Naive thymus-derived CD8-positive, alpha-beta T cell (primary cell): ENCODE data around the gene ATP2C1. TPM values are rescaled to one million over a fixed set of nuclear protein-coding genes. Genes with fewer than 3 reads are reported as not detected.
"Not testable (repeated sequence)": the region's sequence is repeated elsewhere in the genome, so short reads cannot be mapped to it uniquely, and the experiment has no call there.

Experiments
- ATAC-seq, 2 donors: fragments of 150-1000 bp; cut with Tn5 transposase in 1 of 2; sonication (Bioruptor Pico), chemical (Tn5 transposase) in 1 of 2; 1 replicate in 1 of 2; 2 replicates in 1 of 2; pipeline ENCODE4 v1.10.0; 2021; ENCODE audit warnings: mild to moderate bottlenecking in 2 of 2, moderate library complexity in 2 of 2
- POLR2A ChIA-PET: fragments of 350-600 bp; sonication (Branson Sonifier 250); formaldehyde crosslinking; loops from one replicate; lab custom pipeline; 2021; ENCODE audit warnings: antibody characterized with exemption; lab: Charles Lee
- DNase-seq, 10 donors: peaks; one replicate each; pipeline versions ENCODE4 v3.0.0 to v3.0.0-alpha.2; 2020 to 2022
- H3K27ac Mint-ChIP-seq, 10 donors: one replicate each; pipeline ENCODE4 v1.8.0; 2020 to 2022; ENCODE audit warnings: mild to moderate bottlenecking in 10 of 10, mixed read lengths in 10 of 10, moderate library complexity in 4 of 10, inconsistent platforms in 1 of 10
- H3K27me3 Mint-ChIP-seq, 5 donors: one replicate each; pipeline ENCODE4 v1.8.0; 2021 to 2022; ENCODE audit warnings: mixed read lengths in 5 of 5
- H3K36me3 Mint-ChIP-seq, 3 donors: one replicate each; pipeline ENCODE4 v1.8.0; 2020 to 2022; ENCODE audit warnings: mixed read lengths in 3 of 3, mild to moderate bottlenecking in 2 of 3, inconsistent platforms in 1 of 3
- H3K4me1 Mint-ChIP-seq, 4 donors: one replicate each; pipeline ENCODE4 v1.8.0; 2021 to 2022; ENCODE audit warnings: mixed read lengths in 4 of 4
- H3K4me3 Mint-ChIP-seq, 10 donors: one replicate each; pipeline ENCODE4 v1.8.0; 2020 to 2022; ENCODE audit warnings: mild to moderate bottlenecking in 10 of 10, mixed read lengths in 10 of 10, moderate library complexity in 6 of 10, inconsistent platforms in 1 of 10
- H3K9me3 Mint-ChIP-seq, 9 donors: one replicate each; pipeline ENCODE4 v1.8.0; 2020 to 2022; ENCODE audit warnings: mixed read lengths in 9 of 9, mild to moderate bottlenecking in 3 of 9, inconsistent platforms in 1 of 9, moderate library complexity in 1 of 9
- polyA plus RNA-seq, 3 donors: library from polyadenylated mRNA; unstranded; fragments of 300-500 nt; fragmentation: Illumina TruSeq; gene quantifications; one replicate each; pipeline ENCODE4 v1.2.3, GENCODE V29; 2021
- total RNA-seq, 8 experiments: library from RNA in 2 of 8; stranded (reverse) in 2 of 8; gene quantifications; one replicate each; pipeline ENCODE4 v1.2.3 and lab custom pipeline; 2021 to 2026

ATP2C1 gene
- total and polyA plus RNA-seq, 5 experiments from 2014 or later = 5.3 to 48.0 (median 9.0) TPM

DNA sequence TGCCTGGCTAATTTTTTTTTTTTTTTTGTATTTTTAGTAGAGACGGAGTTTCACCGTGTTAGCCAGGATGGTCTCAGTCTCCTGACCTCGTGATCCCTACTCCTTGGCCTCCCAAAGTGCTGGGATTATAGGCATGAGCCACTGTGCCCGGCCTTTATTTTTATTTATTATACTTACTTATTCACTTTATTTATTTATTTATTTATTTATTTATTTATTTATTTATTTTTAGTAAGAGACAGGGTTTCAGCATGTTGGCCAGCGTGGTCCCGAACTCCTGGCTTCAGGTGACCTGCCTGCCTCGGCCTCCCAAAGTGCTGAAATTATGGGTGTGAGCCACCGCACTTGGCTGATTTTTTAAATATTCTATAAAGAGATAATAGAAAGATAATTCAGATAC, 31.8 kb upstream of the ATP2C1 start:
- H3K27ac Mint-ChIP-seq, DNase-seq, H3K36me3 Mint-ChIP-seq, ATAC-seq, H3K4me1 Mint-ChIP-seq, POLR2A ChIA-PET, H3K4me3 Mint-ChIP-seq, H3K9me3 Mint-ChIP-seq: not testable (repeated sequence)
- H3K27me3 Mint-ChIP-seq = peaks cover 5 to 23% (median 10%) of the 10 kb centered on the region in 5 donors

DNA sequence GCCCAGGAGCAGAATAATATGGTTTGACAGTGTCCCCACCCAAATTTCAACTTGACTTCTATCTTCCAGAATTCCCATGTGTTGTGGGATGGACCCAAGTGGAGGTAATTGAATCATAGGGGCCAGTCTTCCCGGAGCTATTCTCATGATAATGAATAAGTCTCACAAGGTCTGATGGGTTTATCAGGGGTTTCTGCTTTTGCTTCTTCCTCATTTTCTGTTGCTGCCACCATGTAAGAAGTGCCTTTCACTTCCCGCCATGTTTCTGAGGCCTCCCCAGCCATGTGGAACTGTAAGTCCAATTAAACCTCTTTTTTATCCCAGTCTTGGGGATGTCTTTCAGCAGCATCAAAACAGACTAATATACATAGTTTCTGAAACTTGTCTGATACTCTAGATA, 28.4 kb upstream of the ATP2C1 start:
- H3K27me3 Mint-ChIP-seq = peaks cover 0 to 9% (median 2%) of the 10 kb centered on the region in 5 donors
- ATAC-seq (no peak), DNase-seq (no peak)
- no peak overlapping the region for H3K4me3 Mint-ChIP-seq
- H3K27ac Mint-ChIP-seq = no peak overlapping the region
- peaks cover 0 to 5% (median 0%) of the 10 kb centered on the region in 9 donors for H3K9me3 Mint-ChIP-seq
- POLR2A ChIA-PET = no interaction called here
- no peaks in the 10 kb centered on the region for H3K36me3 Mint-ChIP-seq
- H3K4me1 Mint-ChIP-seq = no peaks in the 10 kb centered on the region

DNA sequence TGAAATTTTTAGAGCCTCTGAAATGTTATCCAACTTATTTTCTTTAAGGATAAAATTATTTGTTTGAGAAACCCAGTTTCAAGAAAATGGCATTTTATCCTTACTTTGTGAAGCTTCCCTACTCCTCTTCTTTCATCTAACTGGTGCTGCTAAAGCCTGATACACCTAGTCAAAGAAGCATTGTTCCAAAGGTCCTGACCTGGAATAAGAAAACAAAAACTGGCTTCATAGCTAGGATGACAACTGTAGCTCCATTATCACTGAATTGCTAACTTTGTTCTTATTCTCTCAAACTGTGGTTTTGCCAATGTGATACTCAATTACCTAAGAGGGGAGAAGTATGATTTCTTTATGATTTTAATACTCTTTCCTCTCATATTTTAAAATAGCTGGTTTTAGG, 27.6 kb upstream of the ATP2C1 start:
- DNase-seq (no peak), ATAC-seq (no peak)
- peaks cover 0 to 5% (median 0%) of the 10 kb centered on the region in 9 donors for H3K9me3 Mint-ChIP-seq
- peaks cover 0 to 3% (median 1%) of the 10 kb centered on the region in 5 donors for H3K27me3 Mint-ChIP-seq
- no peak overlapping the region for H3K27ac Mint-ChIP-seq
- POLR2A ChIA-PET = no interaction called here
- H3K4me1 Mint-ChIP-seq = no peaks in the 10 kb centered on the region
- no peaks in the 10 kb centered on the region for H3K36me3 Mint-ChIP-seq
- no peak overlapping the region for H3K4me3 Mint-ChIP-seq

DNA sequence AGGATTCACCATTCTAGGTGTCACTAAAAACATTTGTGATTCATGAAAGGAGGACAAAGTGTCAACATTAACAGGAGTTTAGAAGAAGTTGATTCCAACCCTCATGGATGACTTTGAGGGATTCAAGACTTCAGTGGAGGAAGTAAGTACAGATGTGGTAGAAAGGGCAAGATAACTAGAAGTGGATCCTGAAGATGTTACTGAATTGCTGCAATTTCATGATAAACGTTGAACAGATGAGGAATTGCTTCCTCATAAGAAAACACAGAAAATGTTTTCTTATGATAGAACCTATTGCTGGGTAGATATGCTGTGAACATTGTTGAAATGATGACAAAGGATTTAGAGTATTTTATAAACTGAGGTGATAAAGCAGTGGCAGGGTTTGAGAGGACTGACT, 23.5 kb upstream of the ATP2C1 start:
- H3K9me3 Mint-ChIP-seq = peaks cover 0 to 5% (median 0%) of the 10 kb centered on the region in 9 donors
- no peaks in the 10 kb centered on the region for H3K4me1 Mint-ChIP-seq
- H3K36me3 Mint-ChIP-seq = no peaks in the 10 kb centered on the region
- no peak overlapping the region for H3K4me3 Mint-ChIP-seq
- peak overlapping the region in 1 of 10 donors; percentile 3 for H3K27ac Mint-ChIP-seq
- no peak for DNase-seq
- no peak for ATAC-seq
- H3K27me3 Mint-ChIP-seq = no peaks in the 10 kb centered on the region
- POLR2A ChIA-PET = no interaction called here

DNA sequence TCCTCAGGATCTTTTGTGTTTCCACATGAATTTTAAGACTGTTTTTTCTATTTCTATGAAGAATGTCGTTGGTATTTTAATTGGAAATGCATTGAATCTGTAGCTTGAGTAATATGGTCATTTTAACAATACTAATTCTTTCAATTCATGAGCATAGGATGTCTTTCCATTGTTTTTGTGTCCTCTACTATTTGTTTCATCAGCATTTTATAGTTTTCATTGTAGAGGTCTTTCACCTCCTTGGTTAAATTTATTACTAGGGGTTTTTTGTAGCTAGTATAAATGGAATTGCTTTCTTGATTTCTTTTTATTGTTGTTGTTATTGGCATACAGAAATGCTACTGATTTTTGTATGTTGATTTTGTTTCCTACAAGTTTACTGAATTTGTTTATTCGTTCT, 17.3 kb upstream of the ATP2C1 start:
- H3K4me1 Mint-ChIP-seq = no peaks in the 10 kb centered on the region
- DNase-seq = no peak

DNA sequence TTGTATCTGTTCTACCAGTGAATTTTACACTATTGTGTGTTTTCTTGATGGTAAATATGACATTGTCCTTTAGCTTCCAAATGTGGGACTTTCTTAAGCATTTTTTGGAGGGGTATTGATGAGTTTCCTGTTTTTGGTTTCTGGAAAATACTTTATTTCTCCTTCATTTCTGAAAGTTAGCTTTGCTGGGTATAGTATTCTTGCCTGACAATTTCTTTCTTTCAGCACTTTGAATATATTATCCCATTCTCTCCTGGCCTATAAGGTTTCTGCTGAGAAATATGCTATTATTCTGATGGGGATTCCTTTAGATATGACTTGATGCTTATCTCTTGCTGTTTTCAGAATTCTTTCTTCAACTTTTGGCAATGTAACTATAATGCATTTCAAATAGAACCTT, 15.4 kb upstream of the ATP2C1 start:
- ATAC-seq = no peak
- H3K36me3 Mint-ChIP-seq = peaks cover 0 to 31% (median 14%) of the 10 kb centered on the region in 3 donors
- H3K4me3 Mint-ChIP-seq = no peak overlapping the region
- no peak for DNase-seq
- H3K27ac Mint-ChIP-seq = no peak overlapping the region
- peaks cover 8 to 72% (median 23%) of the 10 kb centered on the region in 9 donors for H3K9me3 Mint-ChIP-seq
- H3K27me3 Mint-ChIP-seq = peaks cover 0 to 13% (median 2%) of the 10 kb centered on the region in 5 donors
- POLR2A ChIA-PET = interaction anchor here (1.4 kb wide), 1 partner anchor 15 kb away, joined by 5 read pairs; the partner anchor contains the start of gene ATP2C1
- H3K4me1 Mint-ChIP-seq = no peaks in the 10 kb centered on the region

More for the DNA sequence above, 17.3 kb upstream of the ATP2C1 start:
- no peak for ATAC-seq
- no peak overlapping the region for H3K27ac Mint-ChIP-seq
- POLR2A ChIA-PET = no interaction called here
- peaks cover 7 to 55% (median 23%) of the 10 kb centered on the region in 9 donors for H3K9me3 Mint-ChIP-seq
- no peak overlapping the region for H3K4me3 Mint-ChIP-seq
- peaks cover 0 to 25% (median 12%) of the 10 kb centered on the region in 3 donors for H3K36me3 Mint-ChIP-seq
- H3K27me3 Mint-ChIP-seq = peaks cover 0 to 10% (median 1%) of the 10 kb centered on the region in 5 donors

DNA sequence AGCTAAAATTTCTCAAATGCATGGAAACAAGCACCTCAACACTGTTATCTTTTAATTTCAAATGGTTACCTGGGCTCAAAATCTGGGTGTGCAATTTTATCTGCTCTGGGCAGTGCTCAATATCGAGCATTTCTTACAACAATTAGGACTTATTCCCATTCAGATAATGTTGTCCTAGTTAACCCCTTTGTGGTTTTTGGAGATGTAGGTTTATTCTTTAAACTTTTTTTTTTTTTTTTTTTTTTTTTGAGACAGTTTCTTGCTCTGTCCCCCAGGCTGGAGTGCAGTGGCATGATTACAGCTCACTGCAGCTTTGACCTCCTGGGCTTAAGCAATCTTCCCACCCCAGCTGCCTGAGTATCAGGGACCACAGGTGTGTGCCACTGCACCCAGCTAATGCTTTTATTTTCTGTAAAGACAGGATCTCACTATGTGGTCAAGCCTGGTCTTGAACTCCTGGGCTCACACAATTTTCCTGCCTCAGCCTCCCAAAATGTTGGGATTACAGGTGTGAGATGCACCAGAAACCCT, 4.4 kb upstream of the ATP2C1 start:
- POLR2A ChIA-PET = no interaction called here
- Mint-ChIP-seq H3K9me3 (peaks cover 0 to 11% (median 2%) of the 10 kb centered on the region in 9 donors), H3K36me3 (peaks cover 0 to 13% (median 0%) of the 10 kb centered on the region in 3 donors), H3K27ac (no peak overlapping the region), H3K4me1 (peaks cover 2 to 7% (median 4%) of the 10 kb centered on the region in 4 donors), H3K27me3 (peaks cover 6 to 27% (median 14%) of the 10 kb centered on the region in 5 donors), H3K4me3 (no peak overlapping the region)
- ATAC-seq (no peak), DNase-seq (no peak)

DNA sequence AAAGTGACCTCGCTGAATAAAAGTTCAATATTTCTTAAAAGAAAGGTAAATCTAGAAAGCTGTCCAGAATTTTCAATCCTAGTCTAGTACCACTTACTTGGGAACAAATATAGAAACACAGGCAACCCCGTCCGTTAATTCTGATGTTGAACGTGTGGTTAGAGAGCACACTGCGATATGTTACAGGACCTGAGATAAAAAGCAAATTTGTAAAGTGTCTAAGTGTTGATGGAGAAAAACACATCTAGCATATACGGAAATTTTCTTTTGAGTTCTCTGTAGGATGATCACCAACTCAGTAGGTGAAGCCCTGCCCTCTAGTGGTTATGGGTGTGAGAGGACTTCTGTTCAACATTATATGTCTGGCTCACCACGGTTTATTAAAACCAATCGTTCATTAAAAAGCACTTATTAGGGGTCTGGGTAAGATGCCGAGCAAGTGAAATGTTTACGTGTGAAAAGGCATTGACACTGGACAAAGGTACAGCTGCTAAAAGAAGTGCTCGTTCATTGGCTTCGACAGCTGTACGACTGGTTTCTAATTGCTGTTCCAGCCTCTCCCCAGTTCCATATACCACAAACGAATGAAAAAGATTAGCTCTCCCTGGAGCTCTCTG, 1.0 kb upstream of the ATP2C1 start:
- no peaks in the 10 kb centered on the region for H3K27me3 Mint-ChIP-seq
- H3K27ac Mint-ChIP-seq = peak overlapping the region; percentile 96 to 100 (median 99)
- ATAC-seq = peak; percentile 56 to 68
- DNase-seq = peak; percentile 17 to 86 (median 66)
- H3K9me3 Mint-ChIP-seq = no peaks in the 10 kb centered on the region
- peaks cover 15 to 41% (median 37%) of the 10 kb centered on the region in 4 donors for H3K4me1 Mint-ChIP-seq
- POLR2A ChIA-PET = interaction anchor here (0.9 to 2.6 kb wide), 9 partner anchors 10 to 781 kb away, joined by 3 to 24 read pairs (median 5); partner anchors contain the start of genes ASTE1, NEK11 and PIK3R4
- peak overlapping the region; percentile 88 to 98 (median 96) for H3K4me3 Mint-ChIP-seq
- no peaks in the 10 kb centered on the region for H3K36me3 Mint-ChIP-seq

DNA sequence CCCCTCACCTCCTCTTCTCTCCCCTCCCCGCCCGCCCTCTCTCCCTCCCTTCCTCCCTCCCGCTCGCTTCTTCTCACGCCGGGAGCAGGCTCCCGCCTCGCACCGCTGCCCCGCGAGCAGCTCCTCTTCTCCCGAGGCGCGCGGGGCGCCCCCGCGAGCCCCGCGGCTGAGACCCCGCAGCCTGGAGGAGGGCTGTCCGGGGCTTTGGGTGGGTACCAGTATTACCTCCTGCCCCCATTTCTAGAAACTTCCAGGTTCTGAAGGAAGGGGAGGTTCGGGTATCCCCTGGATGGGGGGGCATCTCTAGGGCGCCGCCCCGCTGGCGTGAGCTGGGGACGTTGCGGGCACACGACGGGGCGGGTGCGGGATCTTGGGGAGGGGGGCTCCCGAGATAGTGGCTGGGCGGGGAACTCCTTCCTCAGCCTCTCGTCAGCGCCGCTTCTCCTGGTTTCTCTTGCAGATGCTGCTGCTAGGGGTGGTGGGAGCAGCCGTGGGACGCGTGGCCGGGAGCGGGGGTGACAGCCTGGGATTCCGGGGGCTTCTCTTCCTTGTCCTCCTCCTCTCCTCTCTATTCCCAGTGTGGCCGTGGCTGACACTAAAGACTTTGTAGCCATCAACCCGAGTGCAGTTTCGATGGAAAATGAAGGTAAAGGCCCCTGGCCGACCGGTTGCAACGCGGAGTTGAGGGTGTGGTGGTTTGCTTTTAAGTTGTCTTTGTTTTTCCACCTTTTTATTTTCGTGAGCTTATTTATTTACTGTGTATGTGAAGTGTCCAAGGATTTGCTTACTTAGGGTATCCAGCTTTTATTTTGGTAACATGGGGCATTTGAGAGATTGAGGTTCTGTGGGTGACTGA, 474 bp downstream of the ATP2C1 start:
- Mint-ChIP-seq H3K27me3 (no peaks in the 10 kb centered on the region), H3K4me3 (peak overlapping the region; percentile 80 to 98 (median 96)), H3K4me1 (peaks cover 15 to 45% (median 43%) of the 10 kb centered on the region in 4 donors), H3K27ac (peak overlapping the region; percentile 67 to 100 (median 94)), H3K9me3 (no peaks in the 10 kb centered on the region), H3K36me3 (no peaks in the 10 kb centered on the region)
- ATAC-seq = peak; percentile 26 to 38
- DNase-seq = peak in 8 of 10 donors; percentile 17 to 71 (median 50)
- POLR2A ChIA-PET = interaction anchor here (0.7 to 2.6 kb wide), 12 partner anchors 9 to 783 kb away, joined by 3 to 24 read pairs (median 4); partner anchors contain the start of genes ASTE1, NEK11 and PIK3R4

DNA sequence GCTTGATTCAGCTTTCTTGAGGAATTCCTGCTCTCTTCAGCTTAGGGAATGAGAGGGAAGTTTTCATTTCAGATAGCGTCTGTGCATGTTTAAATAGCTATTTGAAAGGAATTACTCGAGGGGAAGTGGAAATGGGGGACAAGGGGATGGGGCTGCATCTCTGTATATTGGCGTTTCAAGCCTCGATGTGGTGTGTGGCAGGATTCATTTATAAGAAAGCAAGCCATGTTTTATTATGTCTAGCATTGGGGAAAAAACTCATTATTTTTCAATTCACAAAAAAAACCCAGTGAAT, 1.0 kb downstream of the ATP2C1 start:
- Mint-ChIP-seq H3K36me3 (no peaks in the 10 kb centered on the region), H3K4me1 (peaks cover 15 to 46% (median 46%) of the 10 kb centered on the region in 4 donors), H3K9me3 (no peaks in the 10 kb centered on the region), H3K27me3 (no peaks in the 10 kb centered on the region), H3K4me3 (peak overlapping the region; percentile 80 to 98 (median 92)), H3K27ac (peak overlapping the region; percentile 67 to 98 (median 90))
- POLR2A ChIA-PET = interaction anchor here (2.6 kb wide), 1 partner anchor 131 kb away, joined by 24 read pairs; the partner anchor contains the start of genes ASTE1 and NEK11
- DNase-seq (no peak), ATAC-seq (no peak)

DNA sequence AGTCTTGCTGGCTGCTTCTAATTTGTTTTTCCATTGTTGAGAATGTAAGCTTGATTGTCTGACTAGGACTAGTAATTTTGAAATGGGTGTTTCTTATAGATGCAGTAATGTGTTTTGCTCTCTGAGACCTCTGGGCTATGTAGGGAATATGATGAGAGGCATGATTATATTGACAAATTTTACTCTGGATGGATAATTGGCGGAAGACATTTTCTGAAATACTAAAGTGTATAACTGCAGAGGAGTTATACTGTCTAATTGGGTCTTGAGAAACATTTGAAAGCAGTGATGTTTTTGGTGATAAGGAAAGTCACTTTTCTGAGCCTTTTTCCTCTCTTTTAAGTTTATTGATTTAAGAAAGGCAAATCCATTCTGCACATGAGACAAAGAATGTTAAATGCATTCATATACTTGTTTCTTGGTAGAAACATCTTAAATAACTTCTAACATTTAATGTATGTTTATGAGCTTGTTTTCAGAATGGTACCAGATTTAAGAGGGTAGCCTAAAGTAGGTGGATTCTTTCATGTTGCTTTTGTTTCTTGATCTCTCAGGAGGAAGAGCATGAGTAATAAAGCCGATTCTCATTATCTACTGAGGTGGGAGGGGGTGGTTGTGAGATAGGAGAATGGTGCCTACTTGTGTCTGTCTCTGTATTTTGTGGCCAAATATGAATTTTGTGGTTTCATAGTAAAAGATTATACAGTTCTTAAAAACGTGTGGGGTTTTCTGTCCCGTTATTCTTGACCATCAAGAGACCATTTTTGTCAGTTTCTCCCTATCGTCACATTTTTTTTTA, 2.0 kb downstream of the ATP2C1 start:
- POLR2A ChIA-PET = no interaction called here
- Mint-ChIP-seq H3K4me1 (peaks cover 15 to 51% (median 48%) of the 10 kb centered on the region in 4 donors), H3K9me3 (no peaks in the 10 kb centered on the region), H3K27me3 (no peaks in the 10 kb centered on the region), H3K4me3 (peak overlapping the region; percentile 44 to 98 (median 89)), H3K36me3 (no peaks in the 10 kb centered on the region), H3K27ac (peak overlapping the region in 6 of 10 donors; percentile 0 to 98 (median 34))
- DNase-seq (no peak), ATAC-seq (no peak)

DNA sequence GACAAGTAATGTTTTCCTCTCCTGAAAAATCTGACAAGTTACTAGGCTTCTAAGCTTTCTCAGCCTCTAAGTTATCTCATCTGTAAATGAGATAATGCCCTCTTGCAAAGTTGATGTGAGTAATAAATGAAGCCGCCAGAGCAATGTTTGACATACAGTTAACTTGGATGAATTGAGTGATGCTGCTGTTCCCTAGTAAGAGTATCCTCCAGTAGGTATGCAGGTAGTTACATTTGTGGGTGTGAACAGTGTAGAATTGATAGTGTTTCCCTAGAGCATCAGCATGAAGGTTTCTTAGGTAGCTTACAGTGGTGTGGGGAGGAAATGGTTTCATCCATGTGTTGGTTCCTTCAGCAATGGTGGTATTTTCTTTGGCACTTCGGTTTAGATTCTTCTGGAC, 3.4 kb downstream of the ATP2C1 start:
- peak overlapping the region in 1 of 10 donors; percentile 14 for H3K27ac Mint-ChIP-seq
- POLR2A ChIA-PET = no interaction called here
- no peak for DNase-seq
- no peaks in the 10 kb centered on the region for H3K27me3 Mint-ChIP-seq
- ATAC-seq = no peak
- H3K36me3 Mint-ChIP-seq = no peaks in the 10 kb centered on the region
- no peaks in the 10 kb centered on the region for H3K9me3 Mint-ChIP-seq
- H3K4me3 Mint-ChIP-seq = no peak overlapping the region
- H3K4me1 Mint-ChIP-seq = peaks cover 22 to 65% (median 60%) of the 10 kb centered on the region in 4 donors
